Spleen (tissue), 11 donors: Measurements from ENCODE around the gene HSBP1L1. TPM values are rescaled to one million over a fixed set of nuclear protein-coding genes. Genes with fewer than 3 reads are reported as not detected.

Experiments
- DNase-seq: peaks from one replicate; pipeline ENCODE4 v3.0.0-alpha.2; 2020
- H3K27ac ChIP-seq, 8 donors: fragments of 200-600 bp; sonication (generic) in 7 of 8; 1 replicate in 4 of 8; 2 replicates in 4 of 8; pipeline versions ENCODE4 v1.5.0 to v1.8.0; 2016 to 2021; ENCODE audit warnings: inconsistent platforms in 4 of 8, mild to moderate bottlenecking in 4 of 8, moderate library complexity in 1 of 8
- H3K27me3 ChIP-seq, 7 donors: fragments of 200-600 bp; sonication (generic) in 6 of 7; replicated peaks in 1 of 7; 1 replicate in 4 of 7; 2 replicates in 3 of 7; pipeline versions ENCODE4 v1.5.0 to v1.8.0; 2016 to 2021; ENCODE audit warnings: inconsistent platforms in 3 of 7, mild to moderate bottlenecking in 1 of 7
- H3K36me3 ChIP-seq, 6 donors: fragments of 200-600 bp; sonication (generic) in 5 of 6; 1 replicate in 4 of 6; 2 replicates in 2 of 6; pipeline versions ENCODE4 v1.5.0 to v1.8.0; 2016 to 2021; ENCODE audit warnings: inconsistent platforms in 2 of 6
- H3K4me1 ChIP-seq, 6 donors: fragments of 200-600 bp; sonication (generic) in 5 of 6; 1 replicate in 3 of 6; 2 replicates in 3 of 6; pipeline versions ENCODE4 v1.5.0 to v1.8.0; 2016 to 2021; ENCODE audit warnings: inconsistent platforms in 3 of 6
- H3K4me3 ChIP-seq, 8 donors: fragments of 200-600 bp; sonication (generic) in 7 of 8; 1 replicate in 4 of 8; 2 replicates in 4 of 8; pipeline versions ENCODE4 v1.5.0 to v1.8.0; 2016 to 2021; ENCODE audit warnings: inconsistent platforms in 4 of 8, mild to moderate bottlenecking in 4 of 8, moderate library complexity in 2 of 8
- H3K9me3 ChIP-seq, 8 donors: fragments of 200-600 bp; sonication (generic) in 7 of 8; 1 replicate in 4 of 8; 2 replicates in 4 of 8; pipeline versions ENCODE4 v1.5.0 to v1.8.0; 2016 to 2021; ENCODE audit warnings: inconsistent platforms in 4 of 8
- CTCF ChIP-seq, 11 experiments: fragments of 200-600 bp in 7 of 11; fragments of 450-650 bp in 4 of 11; sonication (generic) in 4 of 11; IDR thresholded peaks in 8 of 11; conservative IDR thresholded peaks in 3 of 11; 1 replicate in 7 of 11; 2 replicates in 4 of 11; pipeline versions ENCODE4 v1.4.0 to v1.8.0; 2016 to 2021; ENCODE audit warnings: antibody characterized with exemption in 11 of 11, inconsistent platforms in 4 of 11, mild to moderate bottlenecking in 1 of 11
- POLR2A ChIP-seq, 3 donors: fragments of 450-650 bp; IDR thresholded peaks; one replicate each; pipeline ENCODE4 v1.5.1; 2017; ENCODE audit warnings: antibody characterized with exemption in 3 of 3, mild to moderate bottlenecking in 1 of 3
- POLR2AphosphoS5 ChIP-seq, 3 donors: sonication (generic); formaldehyde crosslinking; IDR thresholded peaks; one replicate each; pipeline ENCODE4 v1.5.1; 2017; ENCODE audit warnings: antibody characterized with exemption in 3 of 3
- WGBS, 5 donors: extraction: QIAGEN DNeasy Blood & Tissue Kit in 3 of 5; methylation state at CpG; one replicate each; pipeline versions ENCODE4 v1.1.5 to v1.1.7; 2013 to 2018; 5-methylcytosine and 5-hydroxymethylcytosine counted together
- intact Hi-C: fragments of 100-400 bp; cut with DNase I; formaldehyde crosslinking; loops from one replicate; pipeline ENCODE4 v1.15.0; 2023; ENCODE audit warnings: low total_unique reads
- polyA plus RNA-seq, 3 donors: library from polyadenylated mRNA; stranded (reverse); fragments of 200-250 nt; gene quantifications; one replicate each; pipeline ENCODE4 v1.2.1, GENCODE V29; 2013
- total RNA-seq, 7 donors: library from RNA; depleted of rRNA in 3 of 7; stranded (reverse); fragments of >200 nt in 3 of 7; fragmentation: NEBNext Ultra II Directional in 4 of 7; extraction: Animal tissue kit (Norgen Biotek cat#: 25700) in 4 of 7; gene quantifications; one replicate each; pipeline versions ENCODE4 v1.1.0 to v1.2.1, GENCODE V29; 2016 to 2021
- donor health status: healthy with polysubstance abuse.
- donor health status: DM: no; HTN: no; CAD: no; lungs with moderate emphysema.
- donor health status: DM: no; HTN: no; CAD: no.
- donor health status: Bipolar disorder and iron deficiency.
- donor health status: healthy.
- donor health status: DM: no; HTN: no; CAD: no.
- donor health status: DM: yes; HTN: yes; CAD: no.

HSBP1L1 gene
- total and polyA plus RNA-seq, 10 donors, result 10.0 to 36.4 (median 18.8) TPM

- 80 to 95% (median 82%) methylated on average over 9 of the region's 9 CpGs for WGBS, 5 donors
- H3K27me3 ChIP-seq, result no peaks in the 10 kb centered on the region
- H3K27ac ChIP-seq, result no peak overlapping the region
- H3K4me3 ChIP-seq, result no peak overlapping the region
- DNase-seq, result no peak
- no peaks in the 10 kb centered on the region for H3K9me3 ChIP-seq
- TF ChIP-seq POLR2AphosphoS5 (IDR thresholded peaks at IDR 0.05), result peak in 1 of 3 donors; percentile 20
- no peak for TF ChIP-seq CTCF (IDR thresholded peaks at IDR 0.05 in 8 of 11, conservative IDR thresholded peaks at IDR 0.05 in 3 of 11)
- no peak for TF ChIP-seq POLR2A (IDR thresholded peaks at IDR 0.05)
- H3K36me3 ChIP-seq, result peaks cover 0 to 95% (median 61%) of the 10 kb centered on the region in 6 donors
- intact Hi-C loops, result no loop called here
- H3K4me1 ChIP-seq, result peaks cover 0 to 11% (median 0%) of the 10 kb centered on the region in 6 donors
These were observed 7.5 kb downstream of the HSBP1L1 start for GRCh38 chr18:79971986-79972385.

- intact Hi-C loops, result no loop called here
- no peak overlapping the region for H3K4me3 ChIP-seq
- WGBS, 5 donors, result 93 to 97% (median 95%) methylated on average over 3 of the region's 3 CpGs
- H3K27me3 ChIP-seq, result no peaks in the 10 kb centered on the region
- no peaks in the 10 kb centered on the region for H3K9me3 ChIP-seq
- TF ChIP-seq POLR2AphosphoS5 (IDR thresholded peaks at IDR 0.05) (no peak), CTCF (IDR thresholded peaks at IDR 0.05 in 8 of 11, conservative IDR thresholded peaks at IDR 0.05 in 3 of 11) (no peak), POLR2A (IDR thresholded peaks at IDR 0.05) (no peak)
- peaks cover 0 to 92% (median 61%) of the 10 kb centered on the region in 6 donors for H3K36me3 ChIP-seq
- peaks cover 0 to 11% (median 0%) of the 10 kb centered on the region in 6 donors for H3K4me1 ChIP-seq
- DNase-seq, result no peak
- no peak overlapping the region for H3K27ac ChIP-seq
These were observed 8.3 kb downstream of the HSBP1L1 start for GRCh38 chr18:79972720-79973119.

- H3K36me3 ChIP-seq, result peaks cover 0 to 90% (median 61%) of the 10 kb centered on the region in 6 donors
- 94 to 95% (median 95%) methylated on average over 16 of the region's 16 CpGs for WGBS, 5 donors
- TF ChIP-seq POLR2AphosphoS5 (IDR thresholded peaks at IDR 0.05) (no peak), POLR2A (IDR thresholded peaks at IDR 0.05) (no peak), CTCF (IDR thresholded peaks at IDR 0.05 in 8 of 11, conservative IDR thresholded peaks at IDR 0.05 in 3 of 11) (no peak)
These were observed 9.1 kb downstream of the HSBP1L1 start for GRCh38 chr18:79973517-79973916.

GRCh38 chr18:79974025-79974654, 9.7 kb downstream of the HSBP1L1 start:
- WGBS, 5 donors, result 92 to 98% (median 96%) methylated on average over 4 of the region's 4 CpGs
- Histone ChIP-seq H3K36me3 (peaks cover 0 to 92% (median 65%) of the 10 kb centered on the region in 6 donors), H3K4me3 (no peak overlapping the region), H3K27ac (no peak overlapping the region), H3K4me1 (peaks cover 0 to 11% (median 0%) of the 10 kb centered on the region in 6 donors), H3K27me3 (no peaks in the 10 kb centered on the region), H3K9me3 (no peaks in the 10 kb centered on the region)
- DNase-seq, result no peak
- no peak for TF ChIP-seq POLR2AphosphoS5 (IDR thresholded peaks at IDR 0.05)
- no peak for TF ChIP-seq CTCF (IDR thresholded peaks at IDR 0.05 in 8 of 11, conservative IDR thresholded peaks at IDR 0.05 in 3 of 11)
- no peak for TF ChIP-seq POLR2A (IDR thresholded peaks at IDR 0.05)
- intact Hi-C loops, result no loop called here

More at GRCh38 chr18:79973517-79973916, 9.1 kb downstream of the HSBP1L1 start:
- Histone ChIP-seq H3K4me3 (no peak overlapping the region), H3K4me1 (peaks cover 0 to 11% (median 0%) of the 10 kb centered on the region in 6 donors), H3K27ac (no peak overlapping the region), H3K9me3 (no peaks in the 10 kb centered on the region), H3K27me3 (no peaks in the 10 kb centered on the region)
- intact Hi-C loops, result no loop called here
- no peak for DNase-seq
